Measurements from ENCODE around the gene ANGEL2. TPM values are rescaled to one million over a fixed set of nuclear protein-coding genes. Genes with fewer than 3 reads are reported as not detected.

The ANGEL2 gene
- total RNA-seq, 1 experiment from 2014 or later: 27.0 TPM

DNA sequence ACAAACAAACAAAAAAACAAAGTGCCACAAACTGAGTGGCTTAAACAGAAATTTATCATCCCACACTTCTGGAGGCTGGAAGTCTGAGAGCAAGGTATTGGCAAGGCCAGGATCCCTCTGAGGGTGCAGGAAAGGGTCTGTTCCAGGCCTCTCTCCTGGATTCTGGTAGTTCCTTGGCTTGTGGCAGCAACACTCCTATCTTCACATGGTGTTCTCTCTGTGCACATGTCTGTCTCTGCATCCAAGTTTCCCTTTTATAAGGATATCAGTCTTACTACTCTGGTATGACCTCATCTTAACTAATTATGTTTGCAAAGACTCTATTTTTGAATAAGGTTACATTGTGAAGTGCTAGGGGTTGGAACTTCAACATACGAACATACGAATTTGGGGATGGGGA, 70.6 kb downstream of the ANGEL2 start:
- Histone ChIP-seq H2AFZ (ENCODE audit: low read length) (no peak overlapping the region), H3K9ac (ENCODE audit: low read length) (no peak overlapping the region), H3K27me3 (ENCODE audit: low read length) (no peaks in the 10 kb centered on the region), H4K20me1 (ENCODE audit: low read length) (no peaks in the 10 kb centered on the region), H3K27ac (ENCODE audit: low read length) (no peak overlapping the region), H3K9me3 (ENCODE audit: low read length) (no peaks in the 10 kb centered on the region), H3K36me3 (ENCODE audit: low read depth, low read length) (no peaks in the 10 kb centered on the region), H3K4me2 (ENCODE audit: low read length) (no peak overlapping the region), H3K4me1 (ENCODE audit: insufficient read depth, low read length) (peaks cover 4% of the 10 kb centered on the region; the same call in 1 of the 2 replicates), H3K79me2 (ENCODE audit: low read length) (no peaks in the 10 kb centered on the region), H3K4me3 (ENCODE audit: low read length) (no peak overlapping the region), H3F3A (ENCODE audit: low read length, unreplicated experiment) (no peaks in the 10 kb centered on the region), H3K9me2 (replicated peaks; ENCODE audit: low read length) (no peaks in the 10 kb centered on the region)
- ATAC-seq: no peak
- CTCF ChIA-PET: no interaction called here
- POLR2A ChIA-PET (ENCODE audit: unreplicated experiment): no interaction called here
- no peak for DNase-seq
- no TSS peak for BruUV-seq (replicated peaks)
- intact Hi-C loops (cut with micrococcal nuclease): no loop called here
- no peak for TF ChIP-seq EZH2 (IDR thresholded peaks at IDR 0.05; ENCODE audit: low read length, unreplicated experiment)
- TF ChIP-seq, protein P1, sequence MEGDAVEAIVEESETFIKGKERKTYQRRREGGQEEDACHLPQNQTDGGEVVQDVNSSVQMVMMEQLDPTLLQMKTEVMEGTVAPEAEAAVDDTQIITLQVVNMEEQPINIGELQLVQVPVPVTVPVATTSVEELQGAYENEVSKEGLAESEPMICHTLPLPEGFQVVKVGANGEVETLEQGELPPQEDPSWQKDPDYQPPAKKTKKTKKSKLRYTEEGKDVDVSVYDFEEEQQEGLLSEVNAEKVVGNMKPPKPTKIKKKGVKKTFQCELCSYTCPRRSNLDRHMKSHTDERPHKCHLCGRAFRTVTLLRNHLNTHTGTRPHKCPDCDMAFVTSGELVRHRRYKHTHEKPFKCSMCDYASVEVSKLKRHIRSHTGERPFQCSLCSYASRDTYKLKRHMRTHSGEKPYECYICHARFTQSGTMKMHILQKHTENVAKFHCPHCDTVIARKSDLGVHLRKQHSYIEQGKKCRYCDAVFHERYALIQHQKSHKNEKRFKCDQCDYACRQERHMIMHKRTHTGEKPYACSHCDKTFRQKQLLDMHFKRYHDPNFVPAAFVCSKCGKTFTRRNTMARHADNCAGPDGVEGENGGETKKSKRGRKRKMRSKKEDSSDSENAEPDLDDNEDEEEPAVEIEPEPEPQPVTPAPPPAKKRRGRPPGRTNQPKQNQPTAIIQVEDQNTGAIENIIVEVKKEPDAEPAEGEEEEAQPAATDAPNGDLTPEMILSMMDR (conservative IDR thresholded peaks at IDR 0.05; ENCODE audit: low read depth, low read length): no peak
- no peak for TF ChIP-seq EZH2phosphoT487 (IDR thresholded peaks at IDR 0.05; ENCODE audit: borderline replicate concordance, low read length)

- H3K4me2 ChIP-seq (ENCODE audit: low read length): no peak overlapping the region
- ChIA-PET CTCF (no interaction called here), POLR2A (ENCODE audit: unreplicated experiment) (interaction anchor here (0.6 kb wide), 1 partner anchor 67 kb away, joined by 3 read pairs; no protein-coding TSS in a partner anchor)
- H3K79me2 ChIP-seq (ENCODE audit: low read length): no peaks in the 10 kb centered on the region
- DNase-seq: no peak
- no peaks in the 10 kb centered on the region for H3F3A ChIP-seq (ENCODE audit: low read length, unreplicated experiment)
- H3K36me3 ChIP-seq (ENCODE audit: low read depth, low read length): no peaks in the 10 kb centered on the region
- H3K9me2 ChIP-seq (replicated peaks; ENCODE audit: low read length): no peaks in the 10 kb centered on the region
- no peak overlapping the region for H3K27ac ChIP-seq (ENCODE audit: low read length)
- TF ChIP-seq EZH2phosphoT487 (IDR thresholded peaks at IDR 0.05; ENCODE audit: borderline replicate concordance, low read length) (no peak), EZH2 (IDR thresholded peaks at IDR 0.05; ENCODE audit: low read length, unreplicated experiment) (no peak)
- TF ChIP-seq, protein P1 (conservative IDR thresholded peaks at IDR 0.05; ENCODE audit: low read depth, low read length): no peak
- no TSS peak for BruUV-seq (replicated peaks)
- ATAC-seq: no peak
- no peaks in the 10 kb centered on the region for H4K20me1 ChIP-seq (ENCODE audit: low read length)
- H3K4me3 ChIP-seq (ENCODE audit: low read length): no peak overlapping the region
- H3K9me3 ChIP-seq (ENCODE audit: low read length): no peaks in the 10 kb centered on the region
- no peaks in the 10 kb centered on the region for H3K27me3 ChIP-seq (ENCODE audit: low read length)
- H3K4me1 ChIP-seq (ENCODE audit: insufficient read depth, low read length): no peaks in the 10 kb centered on the region
- H2AFZ ChIP-seq (ENCODE audit: low read length): no peak overlapping the region
- intact Hi-C loops (cut with micrococcal nuclease): no loop called here
- H3K9ac ChIP-seq (ENCODE audit: low read length): no peak overlapping the region
Measured at GRCh38 chr1:212944229-212944901, 71.3 kb downstream of the ANGEL2 start.

DNA sequence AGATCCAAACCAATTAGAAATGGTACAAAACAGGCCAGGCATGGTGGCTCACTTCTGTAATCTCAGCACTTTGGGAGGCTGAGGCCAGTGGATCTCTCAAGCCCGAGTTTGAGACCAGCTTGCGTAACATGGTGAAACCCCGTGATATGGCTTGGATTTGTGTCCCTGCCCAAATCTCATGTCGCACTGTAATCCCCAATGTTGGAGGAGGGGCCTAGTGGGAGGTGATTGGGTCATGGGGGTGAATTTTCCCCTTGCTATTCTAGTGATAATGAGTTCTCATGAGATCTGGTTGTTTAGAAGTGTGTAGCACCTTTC, 72.3 kb downstream of the ANGEL2 start:
- H3K36me3 ChIP-seq (ENCODE audit: low read depth, low read length): no peaks in the 10 kb centered on the region
- no peak overlapping the region for H2AFZ ChIP-seq (ENCODE audit: low read length)
- ChIA-PET CTCF (no interaction called here), POLR2A (ENCODE audit: unreplicated experiment) (no interaction called here)
- no peak overlapping the region for H3K4me3 ChIP-seq (ENCODE audit: low read length)
- H3K79me2 ChIP-seq (ENCODE audit: low read length): no peaks in the 10 kb centered on the region
- no peak overlapping the region for H3K27ac ChIP-seq (ENCODE audit: low read length)
- DNase-seq (no peak), ATAC-seq (no peak)
- no peaks in the 10 kb centered on the region for H3K4me1 ChIP-seq (ENCODE audit: insufficient read depth, low read length)
- H4K20me1 ChIP-seq (ENCODE audit: low read length): no peaks in the 10 kb centered on the region
- BruUV-seq (replicated peaks): no TSS peak
- TF ChIP-seq EZH2 (IDR thresholded peaks at IDR 0.05; ENCODE audit: low read length, unreplicated experiment) (no peak), EZH2phosphoT487 (IDR thresholded peaks at IDR 0.05; ENCODE audit: borderline replicate concordance, low read length) (no peak)
- TF ChIP-seq, protein P1 (conservative IDR thresholded peaks at IDR 0.05; ENCODE audit: low read depth, low read length): no peak
- no peaks in the 10 kb centered on the region for H3K9me3 ChIP-seq (ENCODE audit: low read length)
- intact Hi-C loops (cut with micrococcal nuclease): no loop called here
- H3K27me3 ChIP-seq (ENCODE audit: low read length): no peaks in the 10 kb centered on the region
- no peaks in the 10 kb centered on the region for H3F3A ChIP-seq (ENCODE audit: low read length, unreplicated experiment)
- no peaks in the 10 kb centered on the region for H3K9me2 ChIP-seq (replicated peaks; ENCODE audit: low read length)
- H3K9ac ChIP-seq (ENCODE audit: low read length): no peak overlapping the region
- H3K4me2 ChIP-seq (ENCODE audit: low read length): no peak overlapping the region
